ENCODE data around the gene UGT3A1. TPM values are rescaled to one million over a fixed set of nuclear protein-coding genes. Genes with fewer than 3 reads are reported as not detected.

The UGT3A1 gene
- total RNA-seq, 1 experiment from 2014 or later = not detected

- Mint-ChIP-seq H3K9me3 (ENCODE audit: low read depth, unreplicated experiment) (peaks cover 11% of the 10 kb centered on the region), H3K36me3 (ENCODE audit: insufficient read depth, unreplicated experiment) (no peaks in the 10 kb centered on the region), H3K4me1 (ENCODE audit: low read depth, unreplicated experiment) (no peaks in the 10 kb centered on the region), H3K4me3 (ENCODE audit: low read depth, unreplicated experiment) (no peak overlapping the region), H3K27ac (ENCODE audit: unreplicated experiment) (no peak overlapping the region), H3K27me3 (ENCODE audit: unreplicated experiment) (no peaks in the 10 kb centered on the region)
- intact Hi-C loops (cut with micrococcal nuclease; ENCODE audit: unreplicated experiment) = no loop called here
- no peak for TF ChIP-seq CTCF (IDR thresholded peaks at IDR 0.05; ENCODE audit: unreplicated experiment)
- BruUV-seq (replicated peaks) = no TSS peak
- no peak for DNase-seq
- CTCF ChIA-PET = no interaction called here
These were observed 22.0 kb upstream of the UGT3A1 start for GRCh38 chr5:36013182-36013581.

- no peaks in the 10 kb centered on the region for H3K4me1 Mint-ChIP-seq (ENCODE audit: low read depth, unreplicated experiment)
- BruUV-seq (replicated peaks) = no TSS peak
- peaks cover 11% of the 10 kb centered on the region for H3K9me3 Mint-ChIP-seq (ENCODE audit: low read depth, unreplicated experiment)
- H3K27ac Mint-ChIP-seq (ENCODE audit: unreplicated experiment) = no peak overlapping the region
- no peaks in the 10 kb centered on the region for H3K36me3 Mint-ChIP-seq (ENCODE audit: insufficient read depth, unreplicated experiment)
- no peaks in the 10 kb centered on the region for H3K27me3 Mint-ChIP-seq (ENCODE audit: unreplicated experiment)
- no peak overlapping the region for H3K4me3 Mint-ChIP-seq (ENCODE audit: low read depth, unreplicated experiment)
- CTCF ChIA-PET = no interaction called here
- DNase-seq = no peak
- TF ChIP-seq CTCF (IDR thresholded peaks at IDR 0.05; ENCODE audit: unreplicated experiment) = no peak
- intact Hi-C loops (cut with micrococcal nuclease; ENCODE audit: unreplicated experiment) = no loop called here
These were observed 18.5 kb upstream of the UGT3A1 start for GRCh38 chr5:36009698-36010097.

- H3K4me1 Mint-ChIP-seq (ENCODE audit: low read depth, unreplicated experiment) = no peaks in the 10 kb centered on the region
- H3K27me3 Mint-ChIP-seq (ENCODE audit: unreplicated experiment) = no peaks in the 10 kb centered on the region
- H3K4me3 Mint-ChIP-seq (ENCODE audit: low read depth, unreplicated experiment) = no peak overlapping the region
- H3K9me3 Mint-ChIP-seq (ENCODE audit: low read depth, unreplicated experiment) = peaks cover 11% of the 10 kb centered on the region
- intact Hi-C loops (cut with micrococcal nuclease; ENCODE audit: unreplicated experiment) = no loop called here
- no peak overlapping the region for H3K27ac Mint-ChIP-seq (ENCODE audit: unreplicated experiment)
- no TSS peak for BruUV-seq (replicated peaks)
- no peak for DNase-seq
- TF ChIP-seq CTCF (IDR thresholded peaks at IDR 0.05; ENCODE audit: unreplicated experiment) = no peak
- H3K36me3 Mint-ChIP-seq (ENCODE audit: insufficient read depth, unreplicated experiment) = no peaks in the 10 kb centered on the region
- CTCF ChIA-PET = interaction anchor here (0.6 kb wide), 1 partner anchor 13 kb away, joined by 3 read pairs; no protein-coding TSS in a partner anchor
These were observed 16.2 kb upstream of the UGT3A1 start for GRCh38 chr5:36007366-36007765.

GRCh38 chr5:36006163-36006562 lies 15.0 kb upstream of the UGT3A1 start:
- BruUV-seq (replicated peaks) = no TSS peak
- intact Hi-C loops (cut with micrococcal nuclease; ENCODE audit: unreplicated experiment) = no loop called here
- Mint-ChIP-seq H3K36me3 (ENCODE audit: insufficient read depth, unreplicated experiment) (no peaks in the 10 kb centered on the region), H3K9me3 (ENCODE audit: low read depth, unreplicated experiment) (peaks cover 11% of the 10 kb centered on the region), H3K4me3 (ENCODE audit: low read depth, unreplicated experiment) (no peak overlapping the region), H3K27ac (ENCODE audit: unreplicated experiment) (no peak overlapping the region), H3K4me1 (ENCODE audit: low read depth, unreplicated experiment) (no peaks in the 10 kb centered on the region), H3K27me3 (ENCODE audit: unreplicated experiment) (no peaks in the 10 kb centered on the region)
- no peak for TF ChIP-seq CTCF (IDR thresholded peaks at IDR 0.05; ENCODE audit: unreplicated experiment)
- DNase-seq = no peak
- CTCF ChIA-PET = no interaction called here

Data from Calu3 (cell line).